Ascending aorta (tissue), 2 donors: ENCODE results near the gene ZG16. TPM values are rescaled to one million over a fixed set of nuclear protein-coding genes. Genes with fewer than 3 reads are reported as not detected.
A peak's percentile ranks its signal among the peaks of the same experiment; 100 is the strongest.
"Not testable (repeated sequence)": the region's sequence is repeated elsewhere in the genome, so short reads cannot be mapped to it uniquely, and the experiment has no call there.

Experiments
- DNase-seq, 2 donors: peaks; one replicate each; pipeline ENCODE4 v3.0.0-alpha.2; 2019; ENCODE audit warnings: low spot score in 2 of 2
- H3K27ac ChIP-seq, 2 donors: fragments of 200-600 bp; sonication (generic); one replicate each; pipeline ENCODE4 v1.5.1; 2016 to 2017; ENCODE audit warnings: mild to moderate bottlenecking in 1 of 2
- H3K27me3 ChIP-seq: fragments of 200-600 bp; sonication (generic); one replicate; pipeline ENCODE4 v1.5.1; 2017
- H3K36me3 ChIP-seq, 2 donors: fragments of 200-600 bp; sonication (generic); one replicate each; pipeline ENCODE4 v1.5.1; 2016
- H3K4me1 ChIP-seq, 2 donors: fragments of 200-600 bp; sonication (generic); one replicate each; pipeline ENCODE4 v1.5.1; 2016 to 2017; ENCODE audit warnings: mild to moderate bottlenecking in 1 of 2
- H3K4me3 ChIP-seq, 2 donors: fragments of 200-600 bp; sonication (generic); one replicate each; pipeline ENCODE4 v1.5.1; 2016 to 2017; ENCODE audit warnings: mild to moderate bottlenecking in 1 of 2
- H3K9me3 ChIP-seq, 2 donors: fragments of 200-600 bp; sonication (generic); one replicate each; pipeline ENCODE4 v1.5.1; 2016
- intact Hi-C: fragments of 100-400 bp; cut with DNase I; formaldehyde crosslinking; loops from one replicate; pipeline ENCODE4 v1.15.1; 2023
- total RNA-seq: library from RNA; depleted of rRNA; stranded (reverse); fragments of >200 nt; gene quantifications from one replicate; pipeline ENCODE4 v1.1.0, GENCODE V29; 2016
- TF ChIP-seq, protein P1 (sequence below), 3 experiments: fragments of 200-600 bp in 2 of 3; fragments of 450-650 bp in 1 of 3; sonication (generic) in 2 of 3; IDR thresholded peaks; one replicate each; pipeline ENCODE4 v1.5.1; 2016 to 2019; ENCODE audit warnings: antibody characterized with exemption in 3 of 3, mild to moderate bottlenecking in 1 of 3, moderate library complexity in 1 of 3

Gene ZG16
- total RNA-seq, 1 donor from 2014 or later = 0.21 TPM

- intact Hi-C loops = loop anchor here (1.0 to 5.0 kb wide), 4 partner anchors 16 to 817 kb away; partner anchors contain the start of genes CDIPT, PAGR1 and SPNS1
- peak overlapping the region; percentile 76 to 87 for H3K27ac ChIP-seq
- H3K36me3 ChIP-seq = no peaks in the 10 kb centered on the region
- no peaks in the 10 kb centered on the region for H3K9me3 ChIP-seq
- H3K4me3 ChIP-seq = peak overlapping the region; percentile 58 to 89
- no peak for DNase-seq
- TF ChIP-seq, protein P1, sequence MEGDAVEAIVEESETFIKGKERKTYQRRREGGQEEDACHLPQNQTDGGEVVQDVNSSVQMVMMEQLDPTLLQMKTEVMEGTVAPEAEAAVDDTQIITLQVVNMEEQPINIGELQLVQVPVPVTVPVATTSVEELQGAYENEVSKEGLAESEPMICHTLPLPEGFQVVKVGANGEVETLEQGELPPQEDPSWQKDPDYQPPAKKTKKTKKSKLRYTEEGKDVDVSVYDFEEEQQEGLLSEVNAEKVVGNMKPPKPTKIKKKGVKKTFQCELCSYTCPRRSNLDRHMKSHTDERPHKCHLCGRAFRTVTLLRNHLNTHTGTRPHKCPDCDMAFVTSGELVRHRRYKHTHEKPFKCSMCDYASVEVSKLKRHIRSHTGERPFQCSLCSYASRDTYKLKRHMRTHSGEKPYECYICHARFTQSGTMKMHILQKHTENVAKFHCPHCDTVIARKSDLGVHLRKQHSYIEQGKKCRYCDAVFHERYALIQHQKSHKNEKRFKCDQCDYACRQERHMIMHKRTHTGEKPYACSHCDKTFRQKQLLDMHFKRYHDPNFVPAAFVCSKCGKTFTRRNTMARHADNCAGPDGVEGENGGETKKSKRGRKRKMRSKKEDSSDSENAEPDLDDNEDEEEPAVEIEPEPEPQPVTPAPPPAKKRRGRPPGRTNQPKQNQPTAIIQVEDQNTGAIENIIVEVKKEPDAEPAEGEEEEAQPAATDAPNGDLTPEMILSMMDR (IDR thresholded peaks at IDR 0.05) = no peak
- H3K4me1 ChIP-seq = peaks cover 0 to 21% of the 10 kb centered on the region in 2 donors
- H3K27me3 ChIP-seq = no peaks in the 10 kb centered on the region
Observed at GRCh38 chr16:29789775-29790182, 11.7 kb downstream of the ZG16 start.

- peak within 1 kb of the TSS; percentile 76 to 87 for H3K27ac ChIP-seq
- intact Hi-C loops = loop anchor here (1.0 to 5.0 kb wide), 4 partner anchors 15 to 818 kb away; partner anchors contain the start of genes CDIPT, PAGR1 and SPNS1
- no peaks in the 10 kb centered on the region for H3K9me3 ChIP-seq
- no peaks in the 10 kb centered on the region for H3K27me3 ChIP-seq
- H3K36me3 ChIP-seq = no peaks in the 10 kb centered on the region
- peaks cover 0 to 17% of the 10 kb centered on the region in 2 donors for H3K4me1 ChIP-seq
- peak within 1 kb of the TSS; percentile 58 to 89 for H3K4me3 ChIP-seq
- peak; percentile 94 to 100 for DNase-seq
- TF ChIP-seq, protein P1 (IDR thresholded peaks at IDR 0.05) = peak; percentile 66 to 84 (median 75)
Observed at GRCh38 chr16:29790183-29790948, 12.3 kb downstream of the ZG16 start, which contains the start of gene KIF22. KIF22 (plus strand) TSS chr16:29790751; CDS start chr16:29790760, 9 bp downstream.

DNA sequence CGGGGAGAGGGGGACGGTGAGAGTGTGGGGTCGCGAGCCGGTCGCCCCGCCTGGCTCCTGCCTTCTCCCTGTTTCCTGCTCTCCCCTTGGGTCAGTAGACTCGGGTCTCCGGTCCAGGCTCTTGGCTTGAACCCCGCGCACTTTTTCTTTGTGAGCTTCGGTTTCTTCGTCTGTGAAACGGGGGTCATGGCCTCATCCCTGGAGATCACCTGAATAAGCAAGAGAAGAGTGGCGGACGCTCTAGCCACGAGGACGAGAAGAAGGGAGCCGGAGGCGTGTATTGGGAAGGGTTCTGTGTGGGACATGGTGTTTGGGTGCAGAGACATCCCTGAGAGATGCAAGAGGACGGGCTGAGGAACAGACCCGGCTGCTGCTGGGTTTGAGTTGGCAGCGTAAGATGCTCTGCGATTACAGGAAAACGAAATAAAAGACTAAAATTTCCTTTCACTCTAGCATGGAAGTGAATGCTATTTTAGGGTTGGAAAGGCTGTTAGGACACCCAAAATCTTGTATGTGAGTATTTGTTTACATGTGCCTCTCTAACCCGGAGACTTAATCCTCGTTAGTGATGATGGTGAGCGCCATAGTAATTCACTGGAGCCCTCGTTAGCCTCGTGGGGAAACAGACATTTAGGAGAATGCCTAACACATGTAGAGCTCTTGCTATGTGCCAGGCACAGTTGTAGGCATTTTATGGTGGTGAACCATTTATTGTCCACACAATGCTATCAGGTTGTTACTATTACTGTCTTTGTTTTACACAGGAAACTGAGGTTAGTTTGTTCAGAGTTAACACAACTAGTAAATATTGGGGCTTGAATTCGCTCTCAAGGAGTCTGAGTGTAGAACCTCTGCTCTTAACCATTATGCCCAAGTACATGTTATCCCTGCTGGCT, 13.1 kb downstream of the ZG16 start:
- no peak for DNase-seq
- TF ChIP-seq, protein P1 (IDR thresholded peaks at IDR 0.05) = no peak
- Histone ChIP-seq H3K9me3 (no peaks in the 10 kb centered on the region), H3K4me3 (peak overlapping the region; percentile 55 to 89), H3K27ac (peak overlapping the region in 1 of 2 donors; percentile 35), H3K27me3 (no peaks in the 10 kb centered on the region), H3K36me3 (no peaks in the 10 kb centered on the region), H3K4me1 (peaks cover 0 to 13% of the 10 kb centered on the region in 2 donors)
- intact Hi-C loops = loop anchor here (1.0 to 5.0 kb wide), 4 partner anchors 14 to 819 kb away; partner anchors contain the start of genes CDIPT, PAGR1 and SPNS1

GRCh38 chr16:29791845-29792807, 14.1 kb downstream of the ZG16 start:
- TF ChIP-seq, protein P1 (IDR thresholded peaks at IDR 0.05) = no peak
- no peak overlapping the region for H3K27ac ChIP-seq
- H3K4me3 ChIP-seq = peak overlapping the region in 1 of 2 donors; percentile 89
- H3K4me1 ChIP-seq = peaks cover 0 to 13% of the 10 kb centered on the region in 2 donors
- H3K9me3 ChIP-seq = no peaks in the 10 kb centered on the region
- DNase-seq = no peak
- no peaks in the 10 kb centered on the region for H3K27me3 ChIP-seq
- peaks cover 4 to 6% of the 10 kb centered on the region in 2 donors for H3K36me3 ChIP-seq
- intact Hi-C loops = loop anchor here (2.0 to 5.0 kb wide), 3 partner anchors 25 to 820 kb away; partner anchors contain the start of genes CDIPT, PAGR1 and SPNS1

DNA sequence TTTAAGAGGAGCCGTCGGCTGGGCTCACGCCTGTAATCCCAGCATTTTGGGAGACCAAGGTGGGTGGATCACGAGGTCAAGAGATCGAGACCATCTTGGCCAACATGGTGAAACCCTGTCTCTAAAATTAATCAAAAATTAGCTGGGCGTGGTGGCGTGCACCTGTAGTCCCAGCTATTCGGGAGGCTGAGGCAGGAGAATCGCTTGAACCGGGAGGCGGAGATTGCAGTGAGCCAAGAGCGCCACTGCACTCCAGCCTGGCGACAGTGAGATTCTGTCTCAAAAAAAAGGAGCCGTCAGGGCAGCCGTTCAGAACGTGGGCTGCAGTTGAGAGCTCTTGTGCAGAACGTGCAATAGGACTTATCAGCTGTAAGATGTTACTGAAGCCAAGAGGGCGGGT, 15.1 kb downstream of the ZG16 start:
- not testable (repeated sequence) for H3K27ac ChIP-seq, H3K4me3 ChIP-seq, H3K27me3 ChIP-seq, H3K9me3 ChIP-seq, DNase-seq
- peaks cover 13 to 14% of the 10 kb centered on the region in 2 donors for H3K36me3 ChIP-seq
- H3K4me1 ChIP-seq = peaks cover 0 to 13% of the 10 kb centered on the region in 2 donors
- intact Hi-C loops = loop anchor here (5.0 kb wide), 1 partner anchor 821 kb away; the partner anchor contains the start of gene SPNS1
